ENCODE data around the gene GAS2L1. TPM values are rescaled to one million over a fixed set of nuclear protein-coding genes. Genes with fewer than 3 reads are reported as not detected.
A peak's percentile ranks its signal among the peaks of the same experiment; 100 is the strongest.

Gene GAS2L1
- polyA plus RNA-seq, 3 donors: 14.9 to 20.0 (median 15.7) TPM

GRCh38 chr22:29352778-29353177, 46.3 kb downstream of the GAS2L1 start:
- H3K27me3 ChIP-seq (ENCODE audit: control insufficient read depth in 2 of 2, insufficient read depth in 2 of 2, low read length in 2 of 2): no peaks in the 10 kb centered on the region
- H3K9me3 ChIP-seq (replicated peaks in 1 of 2; ENCODE audit: control insufficient read depth in 1 of 2, insufficient read depth in 1 of 2, low read length in 2 of 2): no peaks in the 10 kb centered on the region
- peak overlapping the region in 2 of 7 donors; percentile 54 to 58 for H3K27ac Mint-ChIP-seq
- TF ChIP-seq, protein P1, sequence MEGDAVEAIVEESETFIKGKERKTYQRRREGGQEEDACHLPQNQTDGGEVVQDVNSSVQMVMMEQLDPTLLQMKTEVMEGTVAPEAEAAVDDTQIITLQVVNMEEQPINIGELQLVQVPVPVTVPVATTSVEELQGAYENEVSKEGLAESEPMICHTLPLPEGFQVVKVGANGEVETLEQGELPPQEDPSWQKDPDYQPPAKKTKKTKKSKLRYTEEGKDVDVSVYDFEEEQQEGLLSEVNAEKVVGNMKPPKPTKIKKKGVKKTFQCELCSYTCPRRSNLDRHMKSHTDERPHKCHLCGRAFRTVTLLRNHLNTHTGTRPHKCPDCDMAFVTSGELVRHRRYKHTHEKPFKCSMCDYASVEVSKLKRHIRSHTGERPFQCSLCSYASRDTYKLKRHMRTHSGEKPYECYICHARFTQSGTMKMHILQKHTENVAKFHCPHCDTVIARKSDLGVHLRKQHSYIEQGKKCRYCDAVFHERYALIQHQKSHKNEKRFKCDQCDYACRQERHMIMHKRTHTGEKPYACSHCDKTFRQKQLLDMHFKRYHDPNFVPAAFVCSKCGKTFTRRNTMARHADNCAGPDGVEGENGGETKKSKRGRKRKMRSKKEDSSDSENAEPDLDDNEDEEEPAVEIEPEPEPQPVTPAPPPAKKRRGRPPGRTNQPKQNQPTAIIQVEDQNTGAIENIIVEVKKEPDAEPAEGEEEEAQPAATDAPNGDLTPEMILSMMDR (IDR thresholded peaks at IDR 0.05): no peak
- no peak overlapping the region for H3K9ac ChIP-seq (ENCODE audit: insufficient read depth, low read length, poor library complexity, severe bottlenecking)
- H3K27ac ChIP-seq (ENCODE audit: low read depth in 1 of 2, low read length in 2 of 2): no peak overlapping the region
- no peaks in the 10 kb centered on the region for H3K4me1 ChIP-seq (ENCODE audit: control insufficient read depth in 1 of 2, insufficient read depth in 2 of 2, low read length in 2 of 2)
- H3K36me3 Mint-ChIP-seq: peaks cover 94 to 100% of the 10 kb centered on the region in 2 donors
- no peaks in the 10 kb centered on the region for H3K4me1 Mint-ChIP-seq
- H3K4me3 ChIP-seq (replicated peaks in 1 of 3; ENCODE audit: low read depth in 2 of 3, low read length in 3 of 3): no peak overlapping the region
- no peak overlapping the region for H2AFZ ChIP-seq (ENCODE audit: insufficient read depth, low read depth, low read length, poor library complexity, severe bottlenecking)
- no peak for DNase-seq
- no peaks in the 10 kb centered on the region for H3K9me3 Mint-ChIP-seq
- H4K20me1 ChIP-seq (ENCODE audit: insufficient read depth, low read length): peaks cover 52% of the 10 kb centered on the region
- intact Hi-C loops (cut with micrococcal nuclease): no loop called here
- H3K79me2 ChIP-seq (ENCODE audit: insufficient read depth, low read length): no peaks in the 10 kb centered on the region
- H3K4me2 ChIP-seq (replicated peaks; ENCODE audit: extremely low read depth, low read length, poor library complexity, severe bottlenecking): no peak overlapping the region
- H3K27me3 Mint-ChIP-seq (ENCODE audit: low read depth in 3 of 3): no peaks in the 10 kb centered on the region
- no peak overlapping the region for H3K4me3 Mint-ChIP-seq
- H3K36me3 ChIP-seq (replicated peaks in 1 of 2; ENCODE audit: control insufficient read depth in 1 of 2, insufficient read depth in 2 of 2, low read length in 2 of 2): peaks cover 95 to 99% of the 10 kb centered on the region in 2 donors
- 80% methylated on average over 2 of the region's 9 CpGs for WGBS (ENCODE audit: insufficient coverage)

DNA sequence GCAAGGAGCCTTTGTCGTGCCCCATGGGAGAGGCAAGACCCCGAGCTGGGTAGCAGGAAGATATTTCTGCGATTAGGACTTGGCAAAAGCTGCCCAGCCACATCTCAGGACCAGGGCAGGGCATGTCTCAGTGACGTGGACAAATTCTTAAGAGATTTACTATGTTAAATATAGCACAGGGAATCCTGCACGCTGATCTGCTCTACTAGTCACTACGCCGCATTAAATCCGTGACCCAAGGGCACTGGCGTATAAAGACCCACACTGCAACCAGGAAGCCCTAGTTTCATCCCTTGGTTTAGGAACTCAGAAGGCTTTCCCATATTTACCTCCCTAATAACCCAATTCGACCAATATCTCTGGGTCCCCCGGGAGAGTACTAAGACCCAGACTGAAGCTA, 46.8 kb downstream of the GAS2L1 start:
- H3K27me3 ChIP-seq (ENCODE audit: control insufficient read depth in 2 of 2, insufficient read depth in 2 of 2, low read length in 2 of 2): no peaks in the 10 kb centered on the region
- no peak overlapping the region for H3K9ac ChIP-seq (ENCODE audit: insufficient read depth, low read length, poor library complexity, severe bottlenecking)
- DNase-seq: no peak
- H2AFZ ChIP-seq (ENCODE audit: insufficient read depth, low read depth, low read length, poor library complexity, severe bottlenecking): no peak overlapping the region
- no peak overlapping the region for H3K4me2 ChIP-seq (replicated peaks; ENCODE audit: extremely low read depth, low read length, poor library complexity, severe bottlenecking)
- no peaks in the 10 kb centered on the region for H3K4me1 ChIP-seq (ENCODE audit: control insufficient read depth in 1 of 2, insufficient read depth in 2 of 2, low read length in 2 of 2)
- no peak overlapping the region for H3K4me3 ChIP-seq (replicated peaks in 1 of 3; ENCODE audit: low read depth in 2 of 3, low read length in 3 of 3)
- TF ChIP-seq, protein P1 (IDR thresholded peaks at IDR 0.05): no peak
- intact Hi-C loops (cut with micrococcal nuclease): no loop called here
- peaks cover 95 to 99% of the 10 kb centered on the region in 2 donors for H3K36me3 ChIP-seq (replicated peaks in 1 of 2; ENCODE audit: control insufficient read depth in 1 of 2, insufficient read depth in 2 of 2, low read length in 2 of 2)
- Mint-ChIP-seq H3K4me3 (no peak overlapping the region), H3K9me3 (no peaks in the 10 kb centered on the region), H3K36me3 (peaks cover 93 to 100% of the 10 kb centered on the region in 2 donors), H3K4me1 (no peaks in the 10 kb centered on the region), H3K27ac (peak overlapping the region in 2 of 7 donors; percentile 26 to 58), H3K27me3 (ENCODE audit: low read depth in 3 of 3) (no peaks in the 10 kb centered on the region)
- no peaks in the 10 kb centered on the region for H3K9me3 ChIP-seq (replicated peaks in 1 of 2; ENCODE audit: control insufficient read depth in 1 of 2, insufficient read depth in 1 of 2, low read length in 2 of 2)
- peaks cover 48% of the 10 kb centered on the region for H4K20me1 ChIP-seq (ENCODE audit: insufficient read depth, low read length)
- WGBS (ENCODE audit: insufficient coverage): 99% methylated on average over 9 of the region's 11 CpGs
- H3K27ac ChIP-seq (ENCODE audit: low read depth in 1 of 2, low read length in 2 of 2): no peak overlapping the region
- no peaks in the 10 kb centered on the region for H3K79me2 ChIP-seq (ENCODE audit: insufficient read depth, low read length)

Data from CD14-positive monocyte (primary cell).